ENCODE measurements around the gene PPP1R9B.

GRCh38 chr17:50094753-50095619 is 55.5 kb downstream of the PPP1R9B start, which contains the start of gene PDK2:
- TF ChIP-seq CTCF (IDR thresholded peaks at IDR 0.05) (peak in 1 of 4 experiments; percentile 13), POLR2AphosphoS5 (IDR thresholded peaks at IDR 0.05) (peak; percentile 75)
